ENCODE measurements around the gene CENPO. TPM values are rescaled to one million over a fixed set of nuclear protein-coding genes. Genes with fewer than 3 reads are reported as not detected.

CENPO gene
- polyA plus RNA-seq, 3 donors from 2014 or later: 1.2 to 5.6 (median 4.2) TPM

DNA sequence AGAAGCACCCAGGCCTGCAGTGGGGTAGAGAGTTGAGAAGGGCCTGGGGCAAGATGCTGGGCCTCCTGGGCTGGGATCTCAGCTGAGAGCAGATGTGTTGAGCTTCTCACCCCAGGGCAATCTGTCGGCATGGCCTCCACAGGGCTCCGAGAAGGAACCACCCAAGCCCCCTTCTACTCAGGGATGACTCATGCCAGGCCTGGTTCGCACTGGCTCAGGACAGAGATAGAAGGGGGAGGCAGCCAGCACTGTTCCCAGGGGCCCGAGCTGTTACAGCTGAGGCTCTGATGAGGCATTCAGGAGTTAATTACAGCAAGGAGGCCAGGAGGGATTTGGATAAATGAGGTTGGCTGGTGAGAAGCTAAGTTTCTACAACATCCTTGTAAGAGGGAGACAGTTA, 62.5 kb downstream of the CENPO start:
- Mint-ChIP-seq H3K9me3 (no peaks in the 10 kb centered on the region), H3K4me1 (no peaks in the 10 kb centered on the region), H3K36me3 (peaks cover 0 to under 1% (median 0%) of the 10 kb centered on the region in 3 donors), H3K4me3 (no peak overlapping the region), H3K27ac (peak overlapping the region in 1 of 6 donors; percentile 5), H3K27me3 (ENCODE audit: low read depth in 3 of 3) (no peaks in the 10 kb centered on the region)
- no peak for DNase-seq

GRCh38 chr2:24856791-24857211, 63.6 kb downstream of the CENPO start:
- no peak for DNase-seq
- Mint-ChIP-seq H3K27ac (no peak overlapping the region), H3K4me1 (no peaks in the 10 kb centered on the region), H3K4me3 (no peak overlapping the region), H3K27me3 (ENCODE audit: low read depth in 3 of 3) (no peaks in the 10 kb centered on the region), H3K36me3 (no peaks in the 10 kb centered on the region), H3K9me3 (no peaks in the 10 kb centered on the region)

- Mint-ChIP-seq H3K4me1 (no peaks in the 10 kb centered on the region), H3K27ac (no peak overlapping the region), H3K9me3 (no peaks in the 10 kb centered on the region), H3K27me3 (ENCODE audit: low read depth in 3 of 3) (no peaks in the 10 kb centered on the region), H3K4me3 (no peak overlapping the region), H3K36me3 (no peaks in the 10 kb centered on the region)
- no peak for DNase-seq
Measured at GRCh38 chr2:24857746-24858145, 64.5 kb downstream of the CENPO start.

DNA sequence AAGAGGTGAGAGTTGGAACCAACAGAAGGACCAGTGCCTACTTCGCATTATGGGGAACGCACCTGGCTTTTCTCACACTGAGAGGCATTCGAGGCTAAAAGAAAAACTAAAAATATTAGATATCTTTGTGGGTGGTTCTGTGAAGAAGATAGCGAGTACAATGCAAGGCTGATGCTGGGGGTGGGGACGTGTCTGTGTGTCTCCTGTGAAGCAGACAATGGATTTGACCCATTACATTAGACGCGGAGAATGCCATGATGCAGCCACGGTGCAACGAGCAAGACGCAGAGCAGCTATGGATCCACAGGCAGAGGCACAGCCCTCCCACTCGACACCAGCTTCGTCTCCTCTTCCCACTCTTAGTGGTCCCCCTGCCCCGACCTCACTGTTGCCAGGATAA, 65.8 kb downstream of the CENPO start:
- no peaks in the 10 kb centered on the region for H3K27me3 Mint-ChIP-seq (ENCODE audit: low read depth in 3 of 3)
- no peaks in the 10 kb centered on the region for H3K36me3 Mint-ChIP-seq
- no peak for DNase-seq
- no peak overlapping the region for H3K27ac Mint-ChIP-seq
- H3K4me1 Mint-ChIP-seq: no peaks in the 10 kb centered on the region
- no peak overlapping the region for H3K4me3 Mint-ChIP-seq
- no peaks in the 10 kb centered on the region for H3K9me3 Mint-ChIP-seq

DNA sequence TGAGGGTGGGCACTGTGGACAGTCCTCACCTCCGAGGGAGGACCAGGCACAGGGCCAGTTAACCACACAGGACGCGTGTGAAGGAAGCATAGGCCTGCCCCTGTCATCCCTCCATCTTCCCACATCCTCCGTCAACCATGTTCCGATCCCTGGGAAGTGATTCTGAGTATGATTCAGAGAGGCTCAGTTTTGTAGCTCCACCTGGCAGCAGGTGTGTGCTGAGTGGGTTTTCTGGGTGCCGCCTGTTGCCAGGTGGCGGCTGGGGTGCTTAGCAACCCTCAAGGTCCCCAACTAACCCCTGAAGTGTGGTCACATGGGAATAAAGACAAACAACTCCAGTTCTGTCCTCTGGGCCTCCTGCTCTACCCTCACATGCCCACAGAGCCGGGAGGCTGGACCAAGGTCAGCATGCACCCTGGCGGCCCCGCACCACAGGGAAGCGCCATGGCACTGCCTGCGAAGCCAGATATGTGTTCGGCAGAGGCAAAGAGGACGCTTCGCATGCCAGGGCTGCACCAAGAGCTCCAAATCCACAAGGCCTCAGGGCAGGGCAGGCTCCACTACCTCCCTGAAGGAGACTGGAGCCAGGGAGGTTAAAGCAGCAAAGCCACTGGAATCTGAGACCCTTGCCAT, 66.9 kb downstream of the CENPO start:
- H3K27me3 Mint-ChIP-seq (ENCODE audit: low read depth in 3 of 3): no peaks in the 10 kb centered on the region
- H3K4me1 Mint-ChIP-seq: no peaks in the 10 kb centered on the region
- no peak for DNase-seq
- H3K27ac Mint-ChIP-seq: no peak overlapping the region
- H3K4me3 Mint-ChIP-seq: no peak overlapping the region
- no peaks in the 10 kb centered on the region for H3K9me3 Mint-ChIP-seq
- H3K36me3 Mint-ChIP-seq: no peaks in the 10 kb centered on the region

DNA sequence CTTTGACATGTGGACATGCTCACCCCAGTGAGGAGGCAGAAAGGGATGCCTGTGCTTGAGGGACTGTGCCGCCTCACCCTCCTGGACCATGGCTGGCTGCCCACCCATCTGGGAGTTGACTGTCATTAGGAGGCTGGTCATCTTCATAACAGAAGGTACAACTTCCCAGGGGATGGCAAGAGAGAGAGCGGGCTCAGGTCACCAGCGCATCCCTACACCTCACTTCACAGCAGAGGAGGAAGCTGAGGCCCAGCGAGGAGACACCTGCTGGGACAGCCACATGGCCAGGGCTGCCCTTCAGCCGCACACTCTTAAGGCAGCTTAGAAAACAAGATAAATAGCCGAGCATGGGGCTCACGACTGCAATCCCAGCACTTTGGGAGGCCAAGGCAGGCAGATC, 67.4 kb downstream of the CENPO start:
- no peak overlapping the region for H3K27ac Mint-ChIP-seq
- H3K9me3 Mint-ChIP-seq: no peaks in the 10 kb centered on the region
- H3K4me1 Mint-ChIP-seq: no peaks in the 10 kb centered on the region
- H3K27me3 Mint-ChIP-seq (ENCODE audit: low read depth in 3 of 3): no peaks in the 10 kb centered on the region
- H3K4me3 Mint-ChIP-seq: no peak overlapping the region
- no peak for DNase-seq
- no peaks in the 10 kb centered on the region for H3K36me3 Mint-ChIP-seq

DNA sequence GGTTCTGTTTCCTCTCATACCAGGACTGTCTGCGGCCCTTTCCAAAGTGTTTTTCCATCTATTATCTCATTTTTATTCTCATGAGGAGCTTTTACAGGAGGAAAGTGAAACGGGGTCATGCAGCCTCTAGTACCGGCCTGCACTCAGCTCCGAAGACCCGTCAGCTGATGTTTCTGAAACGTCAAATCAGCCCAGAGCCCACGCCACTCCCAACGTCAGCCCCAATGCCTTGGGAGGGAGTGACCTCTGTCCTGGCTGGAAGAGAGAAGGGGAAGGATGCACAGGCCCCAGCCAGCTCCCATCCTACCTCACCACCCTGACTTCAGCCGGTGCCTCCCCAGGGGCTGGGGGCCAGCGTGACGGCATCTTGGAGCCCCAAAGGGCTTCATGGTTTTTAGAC, 68.3 kb downstream of the CENPO start:
- Mint-ChIP-seq H3K4me3 (no peak overlapping the region), H3K27ac (no peak overlapping the region), H3K27me3 (ENCODE audit: low read depth in 3 of 3) (no peaks in the 10 kb centered on the region), H3K36me3 (no peaks in the 10 kb centered on the region), H3K4me1 (no peaks in the 10 kb centered on the region), H3K9me3 (no peaks in the 10 kb centered on the region)
- no peak for DNase-seq

DNA sequence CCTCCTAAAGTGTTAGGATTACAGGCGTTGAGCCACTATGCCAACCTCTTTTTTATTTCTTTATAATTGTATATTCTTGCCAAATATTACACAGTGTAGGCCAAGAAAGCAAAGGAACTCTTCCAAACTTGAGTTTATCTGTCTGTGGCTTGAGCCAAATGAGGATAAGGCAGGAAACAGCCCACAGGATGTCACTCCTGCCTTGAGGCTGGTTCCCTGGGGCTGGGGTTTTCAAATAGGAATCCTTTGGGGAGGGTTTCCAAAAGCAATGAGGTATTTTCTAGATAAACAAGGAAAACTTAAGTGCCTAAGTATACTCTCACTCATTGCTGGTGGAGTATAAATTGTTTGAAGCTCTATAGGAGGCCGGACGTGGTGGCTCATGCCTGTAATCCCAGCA, 70.4 kb downstream of the CENPO start:
- Mint-ChIP-seq H3K27ac (no peak overlapping the region), H3K36me3 (no peaks in the 10 kb centered on the region), H3K4me3 (no peak overlapping the region), H3K9me3 (no peaks in the 10 kb centered on the region), H3K27me3 (ENCODE audit: low read depth in 3 of 3) (no peaks in the 10 kb centered on the region), H3K4me1 (no peaks in the 10 kb centered on the region)
- DNase-seq: no peak

GRCh38 chr2:24866946-24867345, 73.7 kb downstream of the CENPO start:
- Mint-ChIP-seq H3K4me1 (no peaks in the 10 kb centered on the region), H3K36me3 (no peaks in the 10 kb centered on the region), H3K27ac (peak overlapping the region in 1 of 6 donors; percentile 19)

DNA sequence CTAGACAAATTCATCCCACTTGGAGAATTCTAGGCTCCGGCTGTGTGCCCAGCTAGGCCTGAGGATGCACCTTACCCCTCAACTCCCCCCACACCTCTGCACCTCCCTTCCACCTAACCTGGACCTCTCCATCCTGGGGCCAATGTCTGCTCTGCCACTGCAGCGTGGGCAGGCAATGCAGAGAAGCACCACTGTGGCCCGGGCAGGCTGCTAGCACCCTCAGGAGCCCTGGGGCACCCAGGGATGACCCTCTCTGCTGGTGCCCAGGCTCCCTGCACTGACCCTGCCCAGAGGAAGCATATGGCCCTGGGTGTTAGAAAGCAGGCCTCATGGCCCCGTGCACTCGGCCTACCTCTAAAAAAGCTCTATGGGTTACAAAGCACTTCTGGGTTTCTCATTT, 77.2 kb downstream of the CENPO start:
- Mint-ChIP-seq H3K36me3 (no peaks in the 10 kb centered on the region), H3K27me3 (ENCODE audit: low read depth in 3 of 3) (peaks cover 0 to 2% (median 0%) of the 10 kb centered on the region in 3 donors), H3K4me1 (no peaks in the 10 kb centered on the region), H3K4me3 (no peak overlapping the region), H3K27ac (no peak overlapping the region), H3K9me3 (no peaks in the 10 kb centered on the region)
- DNase-seq: no peak

More at GRCh38 chr2:24866946-24867345, 73.7 kb downstream of the CENPO start:
- no peaks in the 10 kb centered on the region for H3K27me3 Mint-ChIP-seq (ENCODE audit: low read depth in 3 of 3)
- no peak for DNase-seq
- no peaks in the 10 kb centered on the region for H3K9me3 Mint-ChIP-seq
- no peak overlapping the region for H3K4me3 Mint-ChIP-seq

- Mint-ChIP-seq H3K36me3 (no peaks in the 10 kb centered on the region), H3K27ac (no peak overlapping the region)
Measured at GRCh38 chr2:24870891-24871705, 77.9 kb downstream of the CENPO start.

GRCh38 chr2:24871852-24872333, 78.7 kb downstream of the CENPO start:
- Mint-ChIP-seq H3K27me3 (ENCODE audit: low read depth in 3 of 3) (peaks cover 0 to 2% (median 0%) of the 10 kb centered on the region in 3 donors), H3K27ac (peak overlapping the region in 1 of 6 donors; percentile 73), H3K4me1 (no peaks in the 10 kb centered on the region), H3K9me3 (no peaks in the 10 kb centered on the region), H3K4me3 (no peak overlapping the region), H3K36me3 (no peaks in the 10 kb centered on the region)
- no peak for DNase-seq

More at GRCh38 chr2:24870891-24871705, 77.9 kb downstream of the CENPO start:
- Mint-ChIP-seq H3K4me3 (no peak overlapping the region), H3K4me1 (no peaks in the 10 kb centered on the region), H3K27me3 (ENCODE audit: low read depth in 3 of 3) (peaks cover 0 to 2% (median 0%) of the 10 kb centered on the region in 3 donors), H3K9me3 (no peaks in the 10 kb centered on the region)
- no peak for DNase-seq
